ENCODE results near the gene SMNDC1.

DNA sequence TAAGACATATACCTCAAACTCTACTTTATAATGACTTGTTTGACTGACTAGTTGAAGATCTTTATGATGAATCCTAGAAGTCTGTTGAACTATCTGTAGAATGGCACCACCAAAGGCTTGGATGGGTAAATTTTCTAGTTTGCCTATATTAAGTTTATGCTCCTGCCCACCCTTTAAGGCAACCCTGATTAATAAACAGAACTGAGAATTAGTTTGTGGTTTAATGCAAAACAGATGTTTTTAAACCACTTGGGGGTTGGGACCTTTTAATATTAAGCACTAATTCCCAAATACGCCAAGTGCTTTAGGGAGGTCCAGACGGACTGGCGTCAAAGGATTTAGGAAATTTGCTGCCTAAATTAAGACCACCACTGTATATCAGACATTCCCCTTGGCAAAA lies 20.5 kb downstream of the SMNDC1 start:
- TF ChIP-seq, protein P1, sequence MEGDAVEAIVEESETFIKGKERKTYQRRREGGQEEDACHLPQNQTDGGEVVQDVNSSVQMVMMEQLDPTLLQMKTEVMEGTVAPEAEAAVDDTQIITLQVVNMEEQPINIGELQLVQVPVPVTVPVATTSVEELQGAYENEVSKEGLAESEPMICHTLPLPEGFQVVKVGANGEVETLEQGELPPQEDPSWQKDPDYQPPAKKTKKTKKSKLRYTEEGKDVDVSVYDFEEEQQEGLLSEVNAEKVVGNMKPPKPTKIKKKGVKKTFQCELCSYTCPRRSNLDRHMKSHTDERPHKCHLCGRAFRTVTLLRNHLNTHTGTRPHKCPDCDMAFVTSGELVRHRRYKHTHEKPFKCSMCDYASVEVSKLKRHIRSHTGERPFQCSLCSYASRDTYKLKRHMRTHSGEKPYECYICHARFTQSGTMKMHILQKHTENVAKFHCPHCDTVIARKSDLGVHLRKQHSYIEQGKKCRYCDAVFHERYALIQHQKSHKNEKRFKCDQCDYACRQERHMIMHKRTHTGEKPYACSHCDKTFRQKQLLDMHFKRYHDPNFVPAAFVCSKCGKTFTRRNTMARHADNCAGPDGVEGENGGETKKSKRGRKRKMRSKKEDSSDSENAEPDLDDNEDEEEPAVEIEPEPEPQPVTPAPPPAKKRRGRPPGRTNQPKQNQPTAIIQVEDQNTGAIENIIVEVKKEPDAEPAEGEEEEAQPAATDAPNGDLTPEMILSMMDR (IDR thresholded peaks at IDR 0.05): no peak
- TF ChIP-seq POLR2A (IDR thresholded peaks at IDR 0.05): no peak

Measured in right lobe of liver (tissue), 4 donors.